K562 (cell line): ENCODE measurements around the gene POU2F1. TPM values are rescaled to one million over a fixed set of nuclear protein-coding genes. Genes with fewer than 3 reads are reported as not detected.

Experiments used
- ARID2 ChIP-seq: fragments of 450-650 bp; IDR thresholded peaks from 2 replicates; pipeline ENCODE4 v1.6.1; 2017; ENCODE audit warnings: antibody characterized with exemption, mild to moderate bottlenecking
- CC2D1A ChIP-seq: fragments of 450-650 bp; IDR thresholded peaks from 2 replicates; pipeline ENCODE4 v1.6.1; 2017; ENCODE audit warnings: mild to moderate bottlenecking
- COPS2 ChIP-seq: fragments of 450-650 bp; conservative IDR thresholded peaks from 2 replicates; pipeline ENCODE4 v1.6.1; 2016; ENCODE audit warnings: mild to moderate bottlenecking, moderate library complexity
- CREM ChIP-seq: IDR thresholded peaks from 2 replicates; pipeline ENCODE4 v1.6.1; 2014; ENCODE audit warnings: antibody characterized with exemption, low read depth
- CTCF ChIP-seq, 3 experiments: IDR thresholded peaks in 2 of 3; conservative IDR thresholded peaks in 1 of 3; 2 replicates each; pipeline ENCODE4 v1.5.1; 2011 to 2012; ENCODE audit warnings: low read length in 3 of 3, mild to moderate bottlenecking in 3 of 3, control low read depth in 2 of 3, improper control_type of control experiment in 1 of 3, inconsistent platforms in 1 of 3, low read depth in 1 of 3, mixed read lengths in 1 of 3, moderate library complexity in 1 of 3; ENCODE audit not compliant: insufficient read depth in 2 of 3
- FOS ChIP-seq: IDR thresholded peaks from 3 replicates; pipeline ENCODE4 v1.6.1; 2011; ENCODE audit not compliant: insufficient read length; ENCODE audit errors: extremely low read depth
- FOSL1 ChIP-seq: fragments of 200-800 bp; sonication (Bioruptor generic); conservative IDR thresholded peaks from 2 replicates; pipeline ENCODE4 v1.6.1; 2016; ENCODE audit warnings: missing genetic modification characterization, missing compliant biosample characterization
- HDAC3 ChIP-seq: fragments of 450-650 bp; IDR thresholded peaks from 2 replicates; pipeline ENCODE4 v1.6.1; 2018; ENCODE audit warnings: borderline replicate concordance, mild to moderate bottlenecking, moderate library complexity; ENCODE audit not compliant: partially characterized antibody
- NR1H2 ChIP-seq: sonication (generic); formaldehyde crosslinking; IDR thresholded peaks from 2 replicates; pipeline ENCODE4 v1.4.0; 2020; ENCODE audit warnings: mild to moderate bottlenecking, missing genetic modification reagents
- PKNOX1 ChIP-seq: fragments of 450-650 bp; IDR thresholded peaks from 2 replicates; pipeline ENCODE4 v1.6.1; 2016
- RBM22 ChIP-seq: fragments of 200-400 bp; formaldehyde crosslinking; IDR thresholded peaks from 2 replicates; pipeline ENCODE4 v1.6.1; 2018; ENCODE audit warnings: low read length, low read depth; ENCODE audit not compliant: poor library complexity, severe bottlenecking
- SAFB2 ChIP-seq: fragments of 200-400 bp; formaldehyde crosslinking; IDR thresholded peaks from 2 replicates; pipeline ENCODE4 v1.6.1; 2018; ENCODE audit warnings: borderline replicate concordance, low read length, low read depth, moderate library complexity; ENCODE audit not compliant: severe bottlenecking
- SMC3 ChIP-seq: conservative IDR thresholded peaks from 2 replicates; pipeline ENCODE4 v1.6.1; 2011; ENCODE audit warnings: low read depth, low read length, improper control_type of control experiment; ENCODE audit not compliant: insufficient read depth
- SOX6 ChIP-seq: fragments of 450-650 bp; IDR thresholded peaks from 2 replicates; pipeline ENCODE4 v1.6.1; 2014; ENCODE audit warnings: mild to moderate bottlenecking
- U2AF1 ChIP-seq: fragments of 200-400 bp; formaldehyde crosslinking; optimal IDR thresholded peaks from 2 replicates; pipeline ENCODE3; 2017; ENCODE audit warnings: mild to moderate bottlenecking, low read depth, low read length, moderate library complexity
- XRCC4 ChIP-seq: IDR thresholded peaks from one replicate; pipeline ENCODE4 v1.6.1; 2011; ENCODE audit not compliant: insufficient read depth, insufficient read length; ENCODE audit errors: extremely low read depth
- ZBTB7A ChIP-seq: IDR thresholded peaks from 2 replicates; pipeline ENCODE4 v1.6.1; 2011; ENCODE audit warnings: low read depth, mild to moderate bottlenecking, low read length, moderate library complexity, borderline replicate concordance; ENCODE audit not compliant: control insufficient read depth
- ZKSCAN1 ChIP-seq: fragments of 150-350 bp; IDR thresholded peaks from 2 replicates; pipeline ENCODE4 v1.6.1; 2016; ENCODE audit warnings: low read depth, low read length
- ZNF121 ChIP-seq: sonication (generic); formaldehyde crosslinking; conservative IDR thresholded peaks from 2 replicates; pipeline ENCODE4 v1.8.0; 2022; ENCODE audit warnings: missing genetic modification reagents
- ZNF583 ChIP-seq: fragments of 250-450 bp; sonication (Bioruptor Pico); IDR thresholded peaks from 2 replicates; pipeline ENCODE4 v1.4.0; 2020
- ZNF77 ChIP-seq: fragments of 250-450 bp; sonication (Bioruptor Pico); IDR thresholded peaks from 2 replicates; pipeline ENCODE4 v1.5.0; 2020
- ZNF830 ChIP-seq: fragments of 250-450 bp; sonication (Bioruptor Pico); IDR thresholded peaks from 2 replicates; pipeline ENCODE4 v1.5.0; 2021; ENCODE audit warnings: mild to moderate bottlenecking
- polyA plus RNA-seq, 8 experiments: library from polyadenylated mRNA; depleted of rRNA in 4 of 8; stranded (reverse) in 5 of 8; unstranded in 3 of 8; fragments of >200 nt; fragmentation: Nextera tagmentation in 2 of 8; fragmentation: Illumina TruSeq in 1 of 8; extraction: Ambion mirVana in 2 of 8; extraction: Trizol in 1 of 8; gene quantifications; 2 replicates each; pipeline versions ENCODE4 v1.2.1 to v1.2.3, GENCODE V29; 2011 to 2014; ENCODE audit warnings: inconsistent platforms in 1 of 8, missing spikeins in 1 of 8
- total RNA-seq, 7 experiments: library from RNA; depleted of rRNA in 6 of 7; stranded (reverse); fragments of >200 nt in 6 of 7; fragmentation: Illumina TruSeq in 2 of 7; extraction: Trizol in 2 of 7; gene quantifications; 2 replicates each; pipeline versions ENCODE4 v1.2.1 to v1.2.3, GENCODE V29; 2011 to 2021; ENCODE audit warnings: low replicate concordance in 1 of 7
- TF ChIP-seq, protein P1 (sequence below): fragments of 450-650 bp; conservative IDR thresholded peaks from 2 replicates; pipeline ENCODE4 v1.6.1; 2016; ENCODE audit warnings: missing genetic modification characterization, low read depth, mild to moderate bottlenecking, missing compliant biosample characterization, moderate library complexity
- TF ChIP-seq, protein P2 (sequence below): fragments of 250-450 bp; sonication (Bioruptor Pico); IDR thresholded peaks from 2 replicates; pipeline ENCODE4 v1.8.0; 2022; ENCODE audit warnings: moderate library complexity, mild to moderate bottlenecking, inconsistent platforms

The POU2F1 gene
- total and polyA plus RNA-seq, 9 of the 15 experiments (the other 6 are each of a cell fraction or from before 2014, with no cell fraction given) = 2.6 to 22.3 (median 8.8) TPM

DNA sequence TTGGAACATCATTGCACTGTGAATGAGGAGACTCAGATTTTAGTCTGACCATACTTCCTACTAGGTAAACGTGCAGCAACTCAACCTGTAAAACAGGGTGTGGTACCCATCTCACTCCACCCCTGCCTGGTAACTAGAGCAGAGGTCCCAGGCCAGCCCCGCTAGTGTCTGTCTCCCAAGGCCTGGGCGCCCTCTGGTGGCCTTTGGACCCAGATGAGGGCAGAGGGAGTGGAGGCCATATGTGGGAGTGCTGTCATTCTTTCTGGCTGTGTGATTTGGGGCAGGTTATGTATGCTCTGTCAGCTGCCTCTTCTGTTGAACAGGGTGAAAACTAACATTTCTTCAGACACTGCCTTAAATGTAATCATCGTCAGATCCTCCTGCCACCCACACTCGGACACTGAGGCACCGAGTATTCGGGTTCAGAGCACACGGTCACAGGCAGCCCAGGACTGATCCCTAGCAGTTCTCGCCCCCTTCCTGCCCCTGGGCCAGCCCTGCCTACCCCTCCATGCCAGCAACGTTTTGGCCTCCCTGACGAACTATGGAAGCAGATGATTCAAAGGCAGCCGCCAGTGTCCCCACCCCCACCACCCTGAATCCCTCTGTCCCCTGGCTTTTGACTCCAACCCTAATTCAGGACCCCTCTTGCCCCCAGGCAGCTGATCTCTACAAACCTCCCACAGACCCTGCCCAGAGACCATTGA is 221.6 kb downstream of the POU2F1 start (continued):
- TF ChIP-seq, protein P1, sequence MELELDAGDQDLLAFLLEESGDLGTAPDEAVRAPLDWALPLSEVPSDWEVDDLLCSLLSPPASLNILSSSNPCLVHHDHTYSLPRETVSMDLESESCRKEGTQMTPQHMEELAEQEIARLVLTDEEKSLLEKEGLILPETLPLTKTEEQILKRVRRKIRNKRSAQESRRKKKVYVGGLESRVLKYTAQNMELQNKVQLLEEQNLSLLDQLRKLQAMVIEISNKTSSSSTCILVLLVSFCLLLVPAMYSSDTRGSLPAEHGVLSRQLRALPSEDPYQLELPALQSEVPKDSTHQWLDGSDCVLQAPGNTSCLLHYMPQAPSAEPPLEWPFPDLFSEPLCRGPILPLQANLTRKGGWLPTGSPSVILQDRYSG = no peak
- peak; percentile 98 for TF ChIP-seq ARID2
- no peak for TF ChIP-seq HDAC3
- TF ChIP-seq U2AF1 = no peak
- TF ChIP-seq CREM = 0 out of 2 replicates have a peak, but pooled peaks have one; percentile 41
- 0 out of 2 replicates have a peak, but pooled peaks have one; percentile 24 for TF ChIP-seq ZNF583 (CRISPR knock-in tag)
- TF ChIP-seq ZNF121 (CRISPR knock-in tag) = no peak
- no peak for TF ChIP-seq XRCC4
- no peak for TF ChIP-seq FOSL1 (tag)
- TF ChIP-seq COPS2 = no peak
- TF ChIP-seq, protein P2, sequence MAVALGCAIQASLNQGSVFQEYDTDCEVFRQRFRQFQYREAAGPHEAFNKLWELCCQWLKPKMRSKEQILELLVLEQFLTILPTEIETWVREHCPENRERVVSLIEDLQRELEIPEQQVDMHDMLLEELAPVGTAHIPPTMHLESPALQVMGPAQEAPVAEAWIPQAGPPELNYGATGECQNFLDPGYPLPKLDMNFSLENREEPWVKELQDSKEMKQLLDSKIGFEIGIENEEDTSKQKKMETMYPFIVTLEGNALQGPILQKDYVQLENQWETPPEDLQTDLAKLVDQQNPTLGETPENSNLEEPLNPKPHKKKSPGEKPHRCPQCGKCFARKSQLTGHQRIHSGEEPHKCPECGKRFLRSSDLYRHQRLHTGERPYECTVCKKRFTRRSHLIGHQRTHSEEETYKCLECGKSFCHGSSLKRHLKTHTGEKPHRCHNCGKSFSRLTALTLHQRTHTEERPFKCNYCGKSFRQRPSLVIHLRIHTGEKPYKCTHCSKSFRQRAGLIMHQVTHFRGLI (CRISPR knock-in tag) = no peak
- TF ChIP-seq ZNF830 (CRISPR knock-in tag) = peak; percentile 74; the same call in 1 of the 2 replicates
- peak; percentile 75 for TF ChIP-seq PKNOX1
- TF ChIP-seq RBM22 = no peak
- TF ChIP-seq NR1H2 (CRISPR knock-in tag) = 0 out of 2 replicates have a peak, but pooled peaks have one; percentile 63
- TF ChIP-seq ZKSCAN1 = no peak
- TF ChIP-seq SMC3 = peak; percentile 99
- TF ChIP-seq FOS = no peak
- no peak for TF ChIP-seq ZNF77 (CRISPR knock-in tag)
- no peak for TF ChIP-seq ZBTB7A
- TF ChIP-seq SOX6 = peak; percentile 36; the same call in 1 of the 2 replicates
- peak; percentile 81 for TF ChIP-seq CC2D1A
- no peak for TF ChIP-seq SAFB2
- TF ChIP-seq CTCF (IDR thresholded peaks at IDR 0.05 in 2 of 3, conservative IDR thresholded peaks at IDR 0.05 in 1 of 3; ENCODE audit: insufficient read depth in 2 of 3, low read depth in 1 of 3, low read length in 3 of 3) = peak; percentile 96 to 98 (median 97)
